GM12874 (cell line): ENCODE results near the gene MARVELD1.

ENCODE experiments used
- TF ChIP-seq, protein P1 (sequence below): IDR thresholded peaks from 2 replicates; pipeline ENCODE4 v1.5.1; 2011; ENCODE audit warnings: low read depth, mild to moderate bottlenecking, control low read depth, low read length, moderate library complexity; ENCODE audit not compliant: insufficient read depth

The MARVELD1 gene

DNA sequence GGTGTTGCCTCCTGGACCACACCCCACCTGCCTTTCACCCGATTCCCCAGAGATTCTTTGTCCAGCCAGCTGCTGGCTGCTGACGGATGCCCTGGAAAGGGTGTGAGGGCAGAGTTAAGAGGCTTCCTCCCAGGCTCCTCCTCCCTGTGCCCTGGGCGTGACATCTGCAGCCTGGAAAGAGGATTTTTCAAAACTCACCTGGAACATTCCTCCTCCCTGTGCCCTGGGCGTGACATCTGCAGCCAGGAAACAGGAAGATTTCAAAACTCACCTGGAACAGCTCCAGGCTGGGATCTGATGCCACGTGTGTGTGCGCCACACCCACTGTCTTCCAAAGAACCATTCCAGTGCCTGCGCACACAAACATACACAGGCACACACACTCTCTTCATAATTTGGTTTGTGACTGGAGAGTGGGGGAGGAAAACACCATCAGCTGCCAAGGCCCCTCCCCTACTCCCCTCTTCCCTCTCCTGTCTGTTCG is 5.2 kb downstream of the MARVELD1 start:
- TF ChIP-seq, protein P1, sequence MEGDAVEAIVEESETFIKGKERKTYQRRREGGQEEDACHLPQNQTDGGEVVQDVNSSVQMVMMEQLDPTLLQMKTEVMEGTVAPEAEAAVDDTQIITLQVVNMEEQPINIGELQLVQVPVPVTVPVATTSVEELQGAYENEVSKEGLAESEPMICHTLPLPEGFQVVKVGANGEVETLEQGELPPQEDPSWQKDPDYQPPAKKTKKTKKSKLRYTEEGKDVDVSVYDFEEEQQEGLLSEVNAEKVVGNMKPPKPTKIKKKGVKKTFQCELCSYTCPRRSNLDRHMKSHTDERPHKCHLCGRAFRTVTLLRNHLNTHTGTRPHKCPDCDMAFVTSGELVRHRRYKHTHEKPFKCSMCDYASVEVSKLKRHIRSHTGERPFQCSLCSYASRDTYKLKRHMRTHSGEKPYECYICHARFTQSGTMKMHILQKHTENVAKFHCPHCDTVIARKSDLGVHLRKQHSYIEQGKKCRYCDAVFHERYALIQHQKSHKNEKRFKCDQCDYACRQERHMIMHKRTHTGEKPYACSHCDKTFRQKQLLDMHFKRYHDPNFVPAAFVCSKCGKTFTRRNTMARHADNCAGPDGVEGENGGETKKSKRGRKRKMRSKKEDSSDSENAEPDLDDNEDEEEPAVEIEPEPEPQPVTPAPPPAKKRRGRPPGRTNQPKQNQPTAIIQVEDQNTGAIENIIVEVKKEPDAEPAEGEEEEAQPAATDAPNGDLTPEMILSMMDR: no peak

DNA sequence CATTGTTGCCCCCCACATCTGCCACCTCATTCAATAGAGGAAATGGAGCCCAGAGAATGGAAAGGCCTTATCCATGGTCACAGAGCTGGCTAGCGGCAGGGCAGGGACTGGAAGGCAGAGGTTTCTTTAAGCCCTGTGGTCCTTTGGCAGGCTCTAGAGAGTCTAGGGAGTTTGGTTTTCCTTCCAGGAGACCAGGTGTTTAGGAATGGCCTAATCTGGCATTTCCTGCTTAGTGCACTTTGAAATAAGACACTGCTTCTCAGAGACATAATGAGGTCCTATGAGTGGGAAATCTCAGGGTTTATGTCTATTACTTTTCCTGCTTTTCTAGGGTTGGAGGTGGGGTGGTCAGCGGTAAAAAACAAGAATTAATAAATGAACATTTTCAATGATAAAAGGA is 6.1 kb downstream of the MARVELD1 start:
- TF ChIP-seq, protein P1: no peak

DNA sequence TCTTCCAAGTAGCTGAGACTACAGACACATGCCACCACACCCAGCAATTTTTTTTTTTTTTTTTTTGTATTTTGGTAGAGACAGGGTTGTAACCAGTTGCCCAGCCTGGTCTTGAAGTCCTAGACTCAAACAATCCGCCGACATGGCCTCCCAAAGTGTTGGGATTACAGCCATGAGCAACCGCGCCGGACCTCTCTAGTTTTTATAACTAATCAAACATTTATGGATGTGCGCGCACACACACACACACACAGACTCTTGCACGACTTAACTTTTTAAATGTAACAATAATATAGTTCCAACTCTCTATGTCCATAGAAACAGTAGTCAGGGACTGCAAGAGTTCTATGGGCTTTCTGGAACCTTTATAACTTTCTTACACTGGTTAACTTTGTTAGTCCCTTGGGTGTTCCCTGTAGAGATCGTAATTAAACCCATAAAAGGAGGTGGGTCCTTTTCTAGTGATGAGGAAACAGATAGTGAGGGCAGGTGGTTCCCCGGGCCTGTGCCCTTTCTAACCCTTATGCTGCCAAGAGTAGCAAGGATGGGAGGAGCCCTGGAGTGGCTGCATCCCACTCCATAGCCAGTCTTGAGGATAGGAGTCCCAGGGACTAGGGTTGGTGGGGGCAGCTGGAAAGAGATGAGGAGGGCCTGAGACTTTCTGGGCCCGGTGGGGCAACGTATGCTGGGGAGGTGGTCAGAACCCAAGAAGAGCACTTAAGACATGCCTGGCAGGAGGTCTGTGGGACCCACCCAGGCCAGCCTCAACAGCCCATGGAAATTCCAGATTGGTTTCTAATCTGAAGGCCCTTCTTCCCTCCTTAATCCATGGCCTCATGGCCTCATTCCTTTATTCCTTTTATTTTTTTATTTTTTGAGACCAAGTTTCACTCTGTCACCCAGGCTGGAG is 8.6 kb downstream of the MARVELD1 start:
- TF ChIP-seq, protein P1: no peak

DNA sequence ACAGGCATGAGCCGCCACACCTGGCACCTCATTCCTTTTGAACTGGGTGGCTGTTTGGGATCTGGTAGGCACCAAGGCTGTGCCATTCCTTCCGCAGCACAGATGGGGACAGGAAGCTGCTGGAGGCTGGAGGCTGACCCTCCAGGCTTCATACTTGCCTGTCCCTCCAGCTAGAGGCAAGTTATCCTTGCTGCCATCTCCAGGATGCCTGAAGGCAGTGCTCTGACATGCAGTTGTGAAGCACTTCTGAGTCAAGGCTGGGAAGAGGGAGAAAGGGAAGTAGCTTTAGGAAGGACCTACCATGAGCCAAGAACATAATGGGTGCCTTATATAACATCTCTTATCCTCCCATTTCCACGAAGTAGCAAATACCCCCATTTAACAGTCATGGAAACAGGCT is 9.5 kb downstream of the MARVELD1 start:
- TF ChIP-seq, protein P1: no peak

DNA sequence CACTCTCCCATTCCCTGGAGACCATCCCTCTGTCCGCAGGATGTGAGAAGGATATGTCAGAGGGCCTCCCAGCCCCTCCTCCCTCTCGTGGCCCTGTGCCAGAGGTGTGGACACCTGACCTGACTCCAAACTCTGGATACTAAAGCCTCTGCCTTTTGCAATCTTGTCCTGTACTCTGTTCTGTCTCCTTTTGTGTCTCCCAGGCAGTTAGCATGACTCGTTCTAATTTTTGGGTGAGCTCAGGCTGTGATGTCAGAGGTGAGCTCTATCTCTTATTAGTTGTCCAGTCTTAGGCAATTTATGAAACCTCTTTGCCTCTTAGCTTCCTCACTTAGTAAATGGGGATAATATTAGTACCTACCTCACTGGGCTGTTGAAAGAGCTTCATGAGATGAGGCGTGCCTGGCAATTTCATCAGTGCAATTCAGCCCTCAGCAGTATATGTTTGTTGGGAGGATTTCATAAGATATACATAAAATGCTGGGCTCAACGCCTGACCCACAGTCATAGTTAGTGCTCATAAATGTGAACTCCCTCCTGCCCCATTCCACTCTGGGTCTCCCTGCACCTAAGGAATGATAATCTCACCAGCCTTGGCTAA is 10.9 kb downstream of the MARVELD1 start:
- TF ChIP-seq, protein P1: no peak

DNA sequence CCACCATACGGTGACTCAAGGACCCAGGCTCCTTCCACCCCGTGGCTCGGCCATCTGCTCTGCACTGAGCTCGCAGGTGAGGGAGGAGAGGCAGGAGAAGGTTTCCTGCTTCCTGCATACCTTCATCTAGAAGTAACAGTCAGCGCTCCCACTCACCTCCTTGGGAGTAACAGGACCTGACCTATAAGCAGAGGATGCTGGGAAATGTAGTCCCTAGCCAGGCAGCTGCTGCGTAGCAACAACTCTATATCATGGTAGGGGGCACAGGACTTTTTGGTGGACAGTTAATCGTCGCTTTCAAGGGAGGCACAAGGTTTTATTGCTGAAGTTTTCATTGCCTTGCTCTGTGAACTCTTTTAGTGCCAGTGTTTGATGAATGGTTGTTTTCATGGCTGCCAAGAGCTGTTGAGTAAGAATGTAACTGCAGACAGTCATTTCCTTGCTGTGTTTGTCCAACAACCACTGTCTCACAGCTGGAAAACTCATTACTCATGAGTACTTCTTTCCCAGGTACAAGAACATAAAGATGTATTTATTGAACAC is 13.2 kb downstream of the MARVELD1 start:
- TF ChIP-seq, protein P1: no peak

DNA sequence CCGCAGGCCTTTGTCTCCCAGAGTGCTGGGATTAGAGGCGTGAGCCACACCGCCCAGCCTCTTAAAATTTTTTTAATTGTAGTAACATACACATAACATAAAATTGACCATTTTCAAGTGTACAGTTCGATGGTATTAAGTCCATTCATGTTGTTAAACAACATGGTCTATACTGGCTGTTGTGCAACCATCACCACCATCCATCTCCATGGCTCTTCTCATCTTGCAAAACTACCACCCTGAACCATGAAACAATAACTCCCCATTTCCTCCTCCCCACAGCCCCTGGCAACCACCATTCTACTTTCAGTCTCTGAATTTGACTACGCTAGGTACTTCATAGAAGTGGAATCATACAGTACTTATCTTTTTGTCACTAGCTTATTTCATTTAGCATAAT is 15.5 kb downstream of the MARVELD1 start:
- TF ChIP-seq, protein P1: no peak
